MM.1S (cell line): ENCODE results near the gene AMPH.

Experiments used
- DNase-seq: peaks from one replicate; pipeline ENCODE4 v3.0.0-alpha.2; 2015
- H2AFZ ChIP-seq: fragments of 300-600 bp; sonication (generic); 2 replicates; pipeline ENCODE4 v1.6.0; 2016; ENCODE audit warnings: antibody characterized with exemption, low read length
- H3F3A ChIP-seq: fragments of 300-600 bp; sonication (generic); 2 replicates; pipeline ENCODE4 v1.6.1; 2016; ENCODE audit warnings: mild to moderate bottlenecking, antibody characterized with exemption, low read length, moderate library complexity, mixed read lengths; ENCODE audit not compliant: insufficient read depth
- H3K27ac ChIP-seq: fragments of 300-600 bp; sonication (generic); 2 replicates; pipeline ENCODE4 v1.5.1; 2016; ENCODE audit warnings: mild to moderate bottlenecking, low read length
- H3K27me3 ChIP-seq: fragments of 300-600 bp; sonication (generic); replicated peaks from 2 replicates; pipeline ENCODE4 v1.6.0; 2016; ENCODE audit warnings: low read length; ENCODE audit not compliant: insufficient read depth
- H3K36me3 ChIP-seq: fragments of 300-600 bp; sonication (generic); replicated peaks from 2 replicates; pipeline ENCODE4 v1.6.1; 2016; ENCODE audit warnings: mild to moderate bottlenecking, low read length, mixed read lengths; ENCODE audit not compliant: insufficient read depth
- H3K4me1 ChIP-seq: fragments of 300-600 bp; sonication (generic); 2 replicates; pipeline ENCODE4 v1.6.1; 2016; ENCODE audit warnings: low read length, mixed read lengths
- H3K4me2 ChIP-seq: fragments of 300-600 bp; sonication (generic); 2 replicates; pipeline ENCODE4 v1.6.0; 2016; ENCODE audit warnings: low read depth, low read length
- H3K4me3 ChIP-seq: fragments of 300-600 bp; sonication (generic); 2 replicates; pipeline ENCODE4 v1.5.1; 2016; ENCODE audit warnings: low read length, mixed read lengths
- H3K79me2 ChIP-seq: fragments of 300-600 bp; sonication (generic); 2 replicates; pipeline ENCODE4 v1.6.1; 2016; ENCODE audit warnings: mixed run types, low read length, mixed read lengths
- H3K9ac ChIP-seq: fragments of 300-600 bp; sonication (generic); 2 replicates; pipeline ENCODE4 v1.6.1; 2016; ENCODE audit warnings: low read length, mixed read lengths
- H3K9me2 ChIP-seq: fragments of 300-600 bp; sonication (generic); replicated peaks from 2 replicates; pipeline ENCODE4 v1.6.1; 2016; ENCODE audit warnings: mild to moderate bottlenecking, low read length, mixed read lengths; ENCODE audit not compliant: insufficient read depth
- H3K9me3 ChIP-seq: fragments of 300-600 bp; sonication (generic); replicated peaks from 2 replicates; pipeline ENCODE4 v1.6.1; 2016; ENCODE audit warnings: mild to moderate bottlenecking, low read length, mixed read lengths; ENCODE audit not compliant: insufficient read depth
- H4K20me1 ChIP-seq: fragments of 300-600 bp; sonication (generic); 2 replicates; pipeline ENCODE4 v1.6.1; 2016; ENCODE audit warnings: mild to moderate bottlenecking, low read length, moderate library complexity, mixed read lengths; ENCODE audit not compliant: insufficient read depth
- CTCF ChIP-seq: fragments of 300-600 bp; sonication (generic); IDR thresholded peaks from 2 replicates; pipeline ENCODE4 v1.5.1; 2016; ENCODE audit warnings: antibody characterized with exemption, low read length, mixed read lengths
- EZH2 ChIP-seq: fragments of 300-600 bp; sonication (generic); optimal IDR thresholded peaks from 2 replicates; pipeline ENCODE3; 2017; ENCODE audit warnings: low read depth, mild to moderate bottlenecking, antibody characterized with exemption, low read length, mixed read lengths
- EZH2phosphoT487 ChIP-seq: fragments of 300-600 bp; sonication (generic); IDR thresholded peaks from 2 replicates; pipeline ENCODE4 v1.6.1; 2018; ENCODE audit warnings: antibody characterized with exemption, low read length

The AMPH gene

GRCh38 chr7:38607466-38607865 lies 23.7 kb downstream of the AMPH start:
- no peaks in the 10 kb centered on the region for H3F3A ChIP-seq

GRCh38 chr7:38600741-38601140 lies 30.4 kb downstream of the AMPH start:
- Histone ChIP-seq H3K36me3 (no peaks in the 10 kb centered on the region), H3K27ac (no peak overlapping the region), H3K9ac (no peak overlapping the region), H3K9me2 (no peaks in the 10 kb centered on the region), H3K4me1 (no peaks in the 10 kb centered on the region), H3K79me2 (no peaks in the 10 kb centered on the region), H3K4me3 (no peak overlapping the region), H3K4me2 (no peak overlapping the region), H3K27me3 (no peaks in the 10 kb centered on the region), H3F3A (no peaks in the 10 kb centered on the region), H3K9me3 (no peaks in the 10 kb centered on the region), H4K20me1 (no peaks in the 10 kb centered on the region), H2AFZ (no peak overlapping the region)
- DNase-seq = no peak
- TF ChIP-seq CTCF (no peak), EZH2 (no peak), EZH2phosphoT487 (no peak)

More at GRCh38 chr7:38607466-38607865, 23.7 kb downstream of the AMPH start:
- no peaks in the 10 kb centered on the region for H3K79me2 ChIP-seq
- H3K4me1 ChIP-seq = no peaks in the 10 kb centered on the region
- no peaks in the 10 kb centered on the region for H3K9me3 ChIP-seq
- no peak overlapping the region for H2AFZ ChIP-seq
- no peak overlapping the region for H3K9ac ChIP-seq
- H3K27ac ChIP-seq = no peak overlapping the region
- TF ChIP-seq CTCF (no peak), EZH2 (no peak), EZH2phosphoT487 (no peak)
- H3K27me3 ChIP-seq = no peaks in the 10 kb centered on the region
- DNase-seq = no peak
- H3K36me3 ChIP-seq = no peaks in the 10 kb centered on the region
- no peak overlapping the region for H3K4me3 ChIP-seq
- no peaks in the 10 kb centered on the region for H4K20me1 ChIP-seq
- no peaks in the 10 kb centered on the region for H3K9me2 ChIP-seq
- no peak overlapping the region for H3K4me2 ChIP-seq

GRCh38 chr7:38594949-38595348 lies 36.2 kb downstream of the AMPH start:
- no peaks in the 10 kb centered on the region for H3F3A ChIP-seq
- no peaks in the 10 kb centered on the region for H3K36me3 ChIP-seq
- H3K9ac ChIP-seq = no peak overlapping the region
- H4K20me1 ChIP-seq = no peaks in the 10 kb centered on the region
- H3K4me3 ChIP-seq = no peak overlapping the region
- no peaks in the 10 kb centered on the region for H3K4me1 ChIP-seq
- no peak overlapping the region for H3K27ac ChIP-seq
- no peaks in the 10 kb centered on the region for H3K79me2 ChIP-seq
- no peak for TF ChIP-seq EZH2phosphoT487
- TF ChIP-seq EZH2 = no peak
- no peak for TF ChIP-seq CTCF
- no peak overlapping the region for H2AFZ ChIP-seq
- no peaks in the 10 kb centered on the region for H3K27me3 ChIP-seq
- H3K9me2 ChIP-seq = no peaks in the 10 kb centered on the region
- DNase-seq = no peak
- no peak overlapping the region for H3K4me2 ChIP-seq
- no peaks in the 10 kb centered on the region for H3K9me3 ChIP-seq
